GM19438 (cell line): ENCODE measurements around the gene COL15A1.

Source experiments
- ATAC-seq: cut with Tn5 transposase; IDR thresholded peaks from one replicate; pipeline ENCODE4 v1.9.1; 2021; ENCODE audit warnings: low read depth; ENCODE audit not compliant: unreplicated experiment

The COL15A1 gene

GRCh38 chr9:99029083-99029645 is 85.5 kb downstream of the COL15A1 start:
- ATAC-seq: no peak

- ATAC-seq: no peak
These were observed 86.4 kb downstream of the COL15A1 start for GRCh38 chr9:99030092-99030511.

GRCh38 chr9:99030610-99031109 is 87.0 kb downstream of the COL15A1 start:
- no peak for ATAC-seq

GRCh38 chr9:99031319-99031718 is 87.6 kb downstream of the COL15A1 start:
- no peak for ATAC-seq

GRCh38 chr9:99031994-99032393 is 88.3 kb downstream of the COL15A1 start:
- no peak for ATAC-seq

- no peak for ATAC-seq
These were observed 90.4 kb downstream of the COL15A1 start for GRCh38 chr9:99034149-99034548.

- no peak for ATAC-seq
These were observed 91.6 kb downstream of the COL15A1 start for GRCh38 chr9:99035313-99035712.

GRCh38 chr9:99037769-99038483 is 94.2 kb downstream of the COL15A1 start:
- ATAC-seq: no peak

GRCh38 chr9:99038484-99038820 is 94.7 kb downstream of the COL15A1 start:
- no peak for ATAC-seq

- no peak for ATAC-seq
These were observed 95.9 kb downstream of the COL15A1 start for GRCh38 chr9:99039505-99040182.

- ATAC-seq: no peak
These were observed 96.7 kb downstream of the COL15A1 start for GRCh38 chr9:99040251-99040900.

- ATAC-seq: no peak
These were observed 97.3 kb downstream of the COL15A1 start for GRCh38 chr9:99040911-99041582.

GRCh38 chr9:99041618-99042017 is 97.9 kb downstream of the COL15A1 start:
- no peak for ATAC-seq

- ATAC-seq: no peak
These were observed 98.9 kb downstream of the COL15A1 start for GRCh38 chr9:99042620-99043019.

GRCh38 chr9:99044827-99045226 is 101.1 kb downstream of the COL15A1 start:
- ATAC-seq: no peak

- no peak for ATAC-seq
These were observed 102.4 kb downstream of the COL15A1 start for GRCh38 chr9:99046068-99046467.

- ATAC-seq: no peak
These were observed 102.9 kb downstream of the COL15A1 start for GRCh38 chr9:99046542-99047071.

GRCh38 chr9:99049228-99049627 is 105.5 kb downstream of the COL15A1 start:
- ATAC-seq: no peak

- no peak for ATAC-seq
These were observed 105.9 kb downstream of the COL15A1 start for GRCh38 chr9:99049641-99050040.

GRCh38 chr9:99050292-99050911 is 106.7 kb downstream of the COL15A1 start:
- no peak for ATAC-seq
